GM13977 (cell line): ENCODE measurements around the gene SMNDC1.

Experiments used
- DNase-seq: peaks from one replicate; pipeline ENCODE4 v3.0.0; 2012; ENCODE audit warnings: low spot score
- CTCF ChIP-seq: IDR thresholded peaks from 2 replicates; pipeline ENCODE4 v1.5.1; 2012; ENCODE audit warnings: mild to moderate bottlenecking, control low read depth; ENCODE audit not compliant: insufficient read depth; ENCODE audit errors: extremely low read depth, missing control alignments
- in situ Hi-C: fragments of 300-500 bp; cut with MboI; formaldehyde crosslinking; loops from one replicate; pipeline ENCODE4 v1.12.0; 2022; ENCODE audit warnings: low sequenced_read_pairs, low pct_unique_long_range_greater_than_20kb, mixed read lengths, inconsistent platforms; ENCODE audit not compliant: unreplicated experiment

Gene SMNDC1

GRCh38 chr10:110244550-110244949 lies 60.2 kb downstream of the SMNDC1 start:
- in situ Hi-C loops: no loop called here
- TF ChIP-seq CTCF: no peak
- no peak for DNase-seq

GRCh38 chr10:110242511-110242910 lies 62.2 kb downstream of the SMNDC1 start:
- TF ChIP-seq CTCF: no peak
- no peak for DNase-seq
- in situ Hi-C loops: no loop called here

- in situ Hi-C loops: no loop called here
- no peak for TF ChIP-seq CTCF
Observed at GRCh38 chr10:110241841-110242240, 62.9 kb downstream of the SMNDC1 start.

GRCh38 chr10:110241407-110241806 lies 63.3 kb downstream of the SMNDC1 start:
- in situ Hi-C loops: no loop called here
- no peak for DNase-seq
- TF ChIP-seq CTCF: no peak

More at GRCh38 chr10:110241841-110242240, 62.9 kb downstream of the SMNDC1 start:
- no peak for DNase-seq
